ENCODE results near the gene GPR26. TPM values are rescaled to one million over a fixed set of nuclear protein-coding genes. Genes with fewer than 3 reads are reported as not detected.

The GPR26 gene
- total and polyA plus RNA-seq, 12 donors, result not detected

GRCh38 chr10:123687758-123688157 is 21.6 kb downstream of the GPR26 start:
- no peaks in the 10 kb centered on the region for H3K27me3 ChIP-seq
- no peaks in the 10 kb centered on the region for H3K4me1 ChIP-seq (replicated peaks in 1 of 2)
- no peaks in the 10 kb centered on the region for H3K9me3 ChIP-seq (replicated peaks in 1 of 3)
- H3K27ac ChIP-seq, result no peak overlapping the region
- intact Hi-C loops (cut with DNase I), result no loop called here
- H3K4me3 ChIP-seq, result no peak overlapping the region
- DNase-seq, result no peak
- no peak for TF ChIP-seq POLR2A (IDR thresholded peaks at IDR 0.05)
- no peak for TF ChIP-seq CTCF (IDR thresholded peaks at IDR 0.05)
- 47 to 72% (median 56%) methylated on average over 12 to 13 of the region's 13 CpGs for WGBS, 4 donors
- H3K36me3 ChIP-seq (replicated peaks in 1 of 2), result no peaks in the 10 kb centered on the region

DNA sequence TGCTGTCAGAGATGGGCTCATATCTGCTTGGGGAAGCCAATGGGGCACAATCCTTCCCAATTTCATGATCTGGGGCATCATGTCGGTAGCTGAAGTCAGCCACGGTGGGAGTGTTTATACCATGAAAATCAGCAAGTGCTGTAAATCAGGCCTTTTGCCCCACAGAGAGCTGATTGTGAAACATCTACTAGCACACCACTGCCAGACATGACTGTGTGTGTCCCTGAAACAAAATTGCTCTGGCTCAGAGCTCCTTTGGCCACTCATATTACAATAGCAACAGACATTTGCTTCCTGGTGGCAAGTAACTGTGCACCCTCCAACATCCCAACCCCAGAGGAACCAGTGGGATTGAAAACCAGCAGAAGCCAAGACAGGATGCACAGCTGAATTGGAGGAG is 23.7 kb downstream of the GPR26 start:
- Histone ChIP-seq H3K4me1 (replicated peaks in 1 of 2) (no peaks in the 10 kb centered on the region), H3K4me3 (no peak overlapping the region), H3K27ac (no peak overlapping the region), H3K36me3 (replicated peaks in 1 of 2) (no peaks in the 10 kb centered on the region), H3K27me3 (no peaks in the 10 kb centered on the region), H3K9me3 (replicated peaks in 1 of 3) (no peaks in the 10 kb centered on the region)
- intact Hi-C loops (cut with DNase I), result no loop called here
- 75 to 88% (median 81%) methylated on average over 2 of the region's 2 CpGs for WGBS, 4 donors
- TF ChIP-seq POLR2A (IDR thresholded peaks at IDR 0.05), result no peak
- TF ChIP-seq CTCF (IDR thresholded peaks at IDR 0.05), result no peak
- no peak for DNase-seq

GRCh38 chr10:123703195-123703790 is 37.1 kb downstream of the GPR26 start:
- TF ChIP-seq POLR2A (IDR thresholded peaks at IDR 0.05) (no peak), CTCF (IDR thresholded peaks at IDR 0.05) (no peak)
- H3K27ac ChIP-seq, result no peak overlapping the region
- no peaks in the 10 kb centered on the region for H3K36me3 ChIP-seq (replicated peaks in 1 of 2)
- no peak overlapping the region for H3K4me3 ChIP-seq
- no peak for DNase-seq
- no peaks in the 10 kb centered on the region for H3K27me3 ChIP-seq
- intact Hi-C loops (cut with DNase I), result no loop called here
- H3K4me1 ChIP-seq (replicated peaks in 1 of 2), result no peaks in the 10 kb centered on the region
- WGBS, 4 donors, result 72 to 81% (median 78%) methylated on average over 4 to 6 of the region's 6 CpGs
- H3K9me3 ChIP-seq (replicated peaks in 1 of 3), result no peaks in the 10 kb centered on the region

DNA sequence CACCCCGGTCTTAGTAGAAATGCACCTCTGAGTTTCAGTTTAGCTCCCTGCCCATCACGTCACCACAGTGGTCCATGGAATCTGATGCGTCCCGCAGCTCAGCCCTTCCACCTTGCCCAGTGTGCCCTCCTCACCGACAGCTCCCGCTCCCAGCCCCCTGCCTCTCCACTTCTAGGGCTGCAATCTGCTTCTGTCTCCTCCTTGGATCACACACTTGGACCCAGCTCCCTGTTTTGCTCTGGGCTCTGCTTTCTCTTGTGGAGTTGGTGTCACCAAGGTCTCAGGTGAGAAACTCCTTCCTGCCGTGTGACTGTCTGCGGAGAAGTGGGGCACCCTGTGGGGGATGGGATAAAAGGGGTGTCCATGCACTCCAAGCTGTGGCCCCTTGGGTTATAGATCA is 37.9 kb downstream of the GPR26 start:
- intact Hi-C loops (cut with DNase I), result no loop called here
- WGBS, 4 donors, result 79 to 93% (median 81%) methylated on average over 6 to 8 of the region's 8 CpGs

More for the DNA sequence above, 37.9 kb downstream of the GPR26 start:
- no peaks in the 10 kb centered on the region for H3K36me3 ChIP-seq (replicated peaks in 1 of 2)
- H3K4me1 ChIP-seq (replicated peaks in 1 of 2), result no peaks in the 10 kb centered on the region
- H3K27ac ChIP-seq, result no peak overlapping the region
- no peak for TF ChIP-seq CTCF (IDR thresholded peaks at IDR 0.05)
- no peak for TF ChIP-seq POLR2A (IDR thresholded peaks at IDR 0.05)
- no peaks in the 10 kb centered on the region for H3K9me3 ChIP-seq (replicated peaks in 1 of 3)
- no peaks in the 10 kb centered on the region for H3K27me3 ChIP-seq
- no peak for DNase-seq
- no peak overlapping the region for H3K4me3 ChIP-seq
